Astrocyte (in vitro differentiated cells and primary cell): ENCODE measurements around the gene CD2.

Source experiments
- CTCF ChIP-seq: IDR thresholded peaks from 2 replicates; pipeline ENCODE4 v1.5.1; 2011; ENCODE audit warnings: low read depth, mild to moderate bottlenecking, inconsistent platforms, low read length, moderate library complexity; ENCODE audit not compliant: insufficient read depth
- EZH2 ChIP-seq: IDR thresholded peaks from 2 replicates; pipeline ENCODE4 v1.6.1; 2012; ENCODE audit warnings: mild to moderate bottlenecking, low read length, inconsistent platforms; ENCODE audit not compliant: insufficient read depth

- TF ChIP-seq CTCF (no peak), EZH2 (no peak)
Observed at GRCh38 chr1:116775116-116775752, 21.0 kb downstream of the CD2 start.
